Inflammatory macrophage (primary cell): ENCODE data around the gene TMCO4.

Experiments used
- DNase-seq, 2 donors: peaks; one replicate each; pipeline ENCODE4 v3.0.0-alpha.2; 2020 to 2022

The TMCO4 gene

GRCh38 chr1:19775317-19775716 is 24.4 kb downstream of the TMCO4 start:
- DNase-seq, result no peak

- DNase-seq, result no peak
These were observed 25.4 kb downstream of the TMCO4 start for GRCh38 chr1:19774180-19774785.

GRCh38 chr1:19773485-19773884 is 26.2 kb downstream of the TMCO4 start:
- no peak for DNase-seq

GRCh38 chr1:19772053-19772452 is 27.7 kb downstream of the TMCO4 start:
- no peak for DNase-seq

- DNase-seq, result no peak
These were observed 28.4 kb downstream of the TMCO4 start for GRCh38 chr1:19771350-19771749.

GRCh38 chr1:19770436-19771190 is 29.1 kb downstream of the TMCO4 start:
- no peak for DNase-seq

- peak; percentile 14 to 60 for DNase-seq
These were observed 30.3 kb downstream of the TMCO4 start for GRCh38 chr1:19769211-19769932.

GRCh38 chr1:19768353-19769210 is 31.1 kb downstream of the TMCO4 start:
- DNase-seq, result no peak

GRCh38 chr1:19765623-19766022 is 34.1 kb downstream of the TMCO4 start:
- DNase-seq, result peak; percentile 6 to 45

GRCh38 chr1:19764848-19765247 is 34.9 kb downstream of the TMCO4 start:
- no peak for DNase-seq

GRCh38 chr1:19762175-19762779 is 37.4 kb downstream of the TMCO4 start:
- DNase-seq, result peak in 1 of 2 donors; percentile 26

GRCh38 chr1:19759740-19760089 is 40.0 kb downstream of the TMCO4 start:
- no peak for DNase-seq

- DNase-seq, result no peak
These were observed 41.4 kb downstream of the TMCO4 start for GRCh38 chr1:19758227-19758830.

GRCh38 chr1:19757641-19758040 is 42.1 kb downstream of the TMCO4 start:
- no peak for DNase-seq

- no peak for DNase-seq
These were observed 43.2 kb downstream of the TMCO4 start for GRCh38 chr1:19756480-19756879.

GRCh38 chr1:19754482-19754881 is 45.2 kb downstream of the TMCO4 start:
- DNase-seq, result no peak

GRCh38 chr1:19752083-19752696 is 47.5 kb downstream of the TMCO4 start:
- no peak for DNase-seq

- no peak for DNase-seq
These were observed 48.8 kb downstream of the TMCO4 start for GRCh38 chr1:19750882-19751276.

- no peak for DNase-seq
These were observed 49.4 kb downstream of the TMCO4 start for GRCh38 chr1:19750101-19750881.

GRCh38 chr1:19749685-19750084 is 50.0 kb downstream of the TMCO4 start:
- no peak for DNase-seq

GRCh38 chr1:19747761-19748160 is 52.0 kb downstream of the TMCO4 start:
- DNase-seq, result no peak
